GM19238 (cell line): ENCODE measurements around the gene C12orf42.

Source experiments
- DNase-seq: peaks from one replicate; pipeline ENCODE4 v3.0.0; 2011; ENCODE audit warnings: low spot score; ENCODE audit not compliant: insufficient read length

The C12orf42 gene

DNA sequence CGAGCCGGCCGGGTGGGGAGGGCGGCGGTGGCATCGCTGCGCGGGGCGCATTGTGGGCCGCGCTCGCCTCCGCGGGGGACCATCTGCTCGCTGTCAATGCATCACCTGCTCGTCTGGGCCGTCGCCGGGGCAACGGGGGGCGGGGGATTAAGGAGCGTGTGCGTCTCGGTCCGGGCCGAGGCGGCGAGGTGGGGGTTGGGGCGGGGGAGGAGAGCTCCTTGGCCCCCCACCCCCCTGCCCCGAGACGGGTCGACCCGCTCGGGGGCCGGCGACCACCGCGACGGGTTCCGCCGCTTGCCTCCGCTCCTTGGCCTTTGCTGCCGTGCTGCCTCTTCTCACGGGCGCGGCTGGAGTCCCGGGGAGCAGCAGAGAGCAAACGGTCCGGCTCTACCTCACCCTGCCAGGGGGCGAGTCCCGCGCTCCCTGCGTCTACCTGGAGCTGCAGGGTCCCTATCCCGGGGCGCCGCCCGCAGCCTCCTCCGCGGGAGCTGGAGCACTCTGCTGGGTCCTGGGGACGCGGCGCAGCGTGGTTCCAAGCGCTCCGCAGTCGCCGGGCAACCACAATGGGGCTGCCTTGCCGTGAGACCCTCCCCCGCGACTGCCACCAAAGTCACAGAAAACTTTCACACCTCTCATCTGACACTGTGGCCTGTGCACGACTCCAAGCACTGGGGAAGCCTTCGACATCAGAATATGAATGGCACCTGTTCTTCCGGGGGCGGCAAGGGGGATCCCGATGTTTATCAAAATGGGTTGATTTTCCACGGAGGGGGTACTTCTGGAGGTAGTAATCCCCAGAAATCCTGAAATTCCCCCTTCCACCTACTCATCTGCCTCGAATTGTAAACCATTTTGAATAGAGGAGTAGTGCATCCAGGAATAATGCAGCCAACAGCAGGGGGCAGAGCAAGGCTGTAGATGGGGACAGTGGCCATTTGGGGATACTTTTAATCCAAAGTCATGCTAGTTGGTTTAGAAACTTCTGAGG lies at the start of gene C12orf42:
C12orf42 (minus strand) TSS at position 500 of the 988 bp plus-strand sequence. CDS start 17,542 bp downstream, outside the sequence.
- peak; percentile 54 for DNase-seq

DNA sequence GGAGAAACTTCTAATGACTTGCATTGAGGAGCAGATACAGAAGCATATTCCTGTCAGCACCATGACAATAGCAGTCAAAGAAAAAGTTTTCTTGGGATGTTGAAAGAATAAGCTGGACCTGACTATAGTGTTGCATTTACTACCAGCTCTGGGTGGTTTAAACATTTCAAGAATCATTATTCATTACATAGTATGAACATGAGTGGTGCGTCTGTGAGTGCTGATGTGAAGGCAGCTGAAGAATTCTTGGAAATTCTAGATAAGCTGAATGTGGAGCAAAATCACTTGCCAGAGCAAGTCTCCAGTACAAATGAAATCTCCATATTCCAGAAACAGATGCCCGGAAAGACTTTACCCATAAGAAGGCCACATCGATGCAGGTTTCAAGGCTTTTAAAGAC lies 46.3 kb upstream of the C12orf42 start:
- DNase-seq = no peak

DNA sequence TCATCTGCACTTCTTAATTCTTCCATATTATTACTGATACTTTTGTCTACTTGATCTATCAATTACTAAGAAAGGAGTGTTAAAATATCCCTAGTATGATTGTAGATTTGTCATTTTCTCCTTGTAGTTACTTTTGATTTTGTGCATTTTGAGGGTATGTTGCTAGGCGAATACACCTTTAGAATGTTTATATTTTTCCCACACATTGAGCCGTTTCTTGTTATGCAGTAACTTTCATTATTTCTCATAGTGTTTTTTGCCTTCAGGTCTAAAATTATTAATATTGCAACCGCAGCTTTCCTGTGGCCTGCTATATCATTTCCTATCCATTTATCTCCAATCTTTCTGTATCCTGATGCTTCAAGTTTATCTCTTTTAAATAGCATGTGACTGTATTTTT lies 44.6 kb upstream of the C12orf42 start:
- no peak for DNase-seq

DNA sequence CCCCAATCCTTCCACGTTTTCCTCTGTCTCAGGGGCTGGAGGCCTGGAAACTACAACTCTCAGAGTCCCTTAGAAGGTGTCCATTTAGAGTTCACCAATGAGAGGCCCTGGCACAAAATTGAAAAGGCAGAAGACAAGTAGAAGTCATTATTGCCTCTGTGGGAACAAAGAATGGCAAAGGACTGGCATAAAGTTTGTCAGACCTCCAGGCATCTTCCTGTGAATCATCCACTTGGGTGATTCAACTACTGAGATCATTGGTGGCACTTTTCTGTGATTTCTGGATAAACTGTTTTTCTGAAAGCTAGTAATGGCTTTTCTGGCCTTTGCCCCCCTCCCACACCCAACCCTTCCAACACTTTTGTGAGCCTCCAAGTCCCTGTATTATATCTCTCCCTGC lies 42.6 kb upstream of the C12orf42 start:
- no peak for DNase-seq

DNA sequence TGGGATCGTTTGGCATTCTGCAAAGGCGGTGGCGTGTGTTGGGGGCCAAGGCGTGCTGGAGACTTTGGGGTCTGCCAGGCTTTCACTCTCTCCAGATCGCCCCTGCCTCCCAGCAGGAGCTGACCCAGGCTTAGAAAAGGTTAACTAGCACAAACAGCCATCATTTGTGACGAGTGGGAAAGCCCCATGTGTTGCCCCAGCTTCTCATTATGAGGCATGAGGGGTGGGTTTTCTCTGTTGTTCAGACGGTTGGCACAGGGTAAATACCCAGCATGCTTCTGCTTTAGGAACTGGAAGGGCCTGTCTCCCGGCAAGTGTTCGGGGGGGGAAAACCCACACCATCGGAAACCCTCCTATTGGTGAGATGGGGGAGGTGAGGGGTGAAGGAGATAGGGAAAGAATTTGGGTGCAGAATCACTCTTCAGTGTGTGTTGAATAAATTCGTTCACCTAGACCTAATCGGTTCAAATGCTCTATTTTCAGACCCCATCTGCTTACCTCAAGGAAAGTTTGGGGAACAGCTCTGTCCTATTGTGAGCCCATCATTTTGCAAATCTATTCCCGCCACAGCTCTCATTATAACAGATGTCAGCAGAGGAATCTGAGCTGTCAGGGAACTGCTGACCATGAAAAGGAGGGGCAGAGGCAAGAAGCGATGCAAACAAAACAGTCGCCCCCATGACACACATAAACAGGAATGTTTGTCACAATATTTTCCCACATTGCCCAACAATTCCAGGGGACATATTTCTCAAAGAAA lies 34.7 kb upstream of the C12orf42 start:
- no peak for DNase-seq

DNA sequence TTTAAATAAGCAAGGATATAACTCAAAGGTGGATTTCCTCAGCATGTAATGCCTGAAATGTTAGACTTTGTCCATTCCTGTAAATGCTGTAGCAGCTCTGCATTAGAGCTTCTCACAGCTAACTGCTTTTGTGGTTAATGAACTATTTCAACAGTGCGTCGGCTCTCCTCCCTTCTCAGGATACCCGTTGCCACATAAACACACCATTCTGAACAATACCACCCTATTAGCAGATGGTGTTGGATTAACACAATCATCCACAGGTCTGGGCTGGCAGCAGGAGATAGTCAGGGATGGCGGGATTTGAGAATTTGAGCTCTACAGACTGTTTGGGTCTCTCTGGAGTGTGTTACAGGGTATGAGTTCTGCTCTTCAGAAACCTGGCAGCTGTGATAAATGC lies 33.5 kb upstream of the C12orf42 start:
- no peak for DNase-seq

DNA sequence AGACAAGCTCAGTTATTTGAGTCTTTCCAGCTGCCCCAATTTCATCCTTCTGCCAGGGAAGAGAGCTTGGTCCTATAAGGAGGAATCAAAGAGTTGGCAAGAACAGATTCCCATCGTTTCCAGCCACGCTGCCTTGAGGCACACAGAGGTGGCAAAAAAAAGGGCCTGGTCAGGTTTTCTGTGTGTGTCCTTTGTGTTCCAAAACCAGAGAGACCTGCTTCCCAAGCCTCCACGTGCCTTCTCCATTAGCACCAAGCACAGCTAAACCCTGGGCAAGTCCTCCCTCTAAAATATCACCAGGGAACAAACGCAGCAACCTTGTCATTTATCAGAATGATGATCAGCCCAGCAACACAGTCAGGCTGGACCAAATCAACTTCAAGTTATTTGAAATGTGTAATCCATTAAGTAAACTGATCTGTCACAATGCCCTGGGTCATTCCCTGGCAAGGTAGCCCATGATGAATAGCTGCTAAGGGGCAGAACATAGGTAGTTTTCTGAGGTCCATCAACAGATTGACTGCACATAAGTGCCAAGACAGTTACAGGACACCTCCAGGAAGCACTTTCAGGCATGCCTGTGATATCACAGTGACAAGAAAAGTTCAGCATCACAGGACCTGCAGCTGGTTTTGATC lies 28.6 kb upstream of the C12orf42 start:
- DNase-seq = no peak

DNA sequence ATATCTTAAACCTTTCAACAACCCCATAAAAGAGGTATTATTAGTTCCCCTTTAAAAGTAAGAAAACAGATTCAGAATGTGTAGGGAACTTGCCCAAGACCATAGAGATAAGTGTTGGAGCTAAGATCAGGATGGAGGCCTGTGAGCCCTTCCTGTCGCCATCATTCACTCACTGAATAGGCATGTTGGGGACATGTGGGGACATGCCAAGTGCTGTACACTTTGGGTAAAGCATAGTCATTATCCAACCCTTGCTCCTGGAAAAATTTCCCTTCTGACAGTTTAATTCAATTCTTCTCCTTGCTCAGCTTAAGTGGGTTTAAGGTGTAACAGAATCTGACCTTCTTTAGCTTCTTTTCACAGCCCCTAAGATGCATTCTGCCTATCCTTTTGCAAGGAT lies 28.0 kb upstream of the C12orf42 start:
- DNase-seq = no peak

DNA sequence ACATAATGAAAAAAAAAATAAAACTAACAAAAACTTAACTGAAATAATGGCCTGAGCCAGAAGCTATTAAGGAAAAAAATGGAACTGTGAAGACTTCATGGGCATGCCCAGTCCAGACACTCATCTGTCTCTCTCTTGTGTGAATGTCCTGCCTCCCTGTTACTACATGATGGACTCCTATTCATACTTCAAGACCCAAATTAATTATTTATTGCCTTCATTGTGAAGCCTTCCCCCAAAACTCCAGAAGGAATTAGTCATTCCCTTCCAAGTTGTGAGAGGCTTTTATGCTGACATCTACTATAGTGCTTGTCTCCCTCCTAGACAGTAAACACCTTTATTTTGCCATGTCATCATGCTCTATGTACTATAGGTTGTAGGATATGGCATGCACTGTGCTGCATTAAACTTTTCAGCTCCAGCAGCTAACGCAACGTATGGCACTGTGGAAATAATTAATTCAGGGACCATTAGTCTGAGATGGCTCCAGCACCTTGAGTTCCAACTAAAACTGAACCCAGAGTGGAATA lies 25.0 kb upstream of the C12orf42 start:
- no peak for DNase-seq

DNA sequence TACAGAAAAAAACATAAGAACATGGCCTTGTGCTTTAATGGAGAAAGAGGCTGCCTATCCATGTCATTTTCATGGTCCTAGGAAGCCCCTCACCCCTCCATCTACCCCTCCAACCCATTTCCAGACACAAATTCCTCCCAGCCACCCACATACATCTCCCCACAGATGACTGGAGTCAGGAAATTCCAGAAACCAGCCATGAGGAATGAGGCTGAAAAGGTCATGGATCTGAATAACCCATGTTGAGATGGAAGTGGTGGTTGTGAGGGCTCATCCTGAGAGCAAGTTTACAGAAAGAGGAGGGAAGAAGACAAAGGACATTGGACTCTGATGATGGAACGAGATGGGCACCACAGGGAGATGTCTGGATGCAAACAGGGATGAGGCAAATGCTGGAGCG lies 23.9 kb upstream of the C12orf42 start:
- no peak for DNase-seq

DNA sequence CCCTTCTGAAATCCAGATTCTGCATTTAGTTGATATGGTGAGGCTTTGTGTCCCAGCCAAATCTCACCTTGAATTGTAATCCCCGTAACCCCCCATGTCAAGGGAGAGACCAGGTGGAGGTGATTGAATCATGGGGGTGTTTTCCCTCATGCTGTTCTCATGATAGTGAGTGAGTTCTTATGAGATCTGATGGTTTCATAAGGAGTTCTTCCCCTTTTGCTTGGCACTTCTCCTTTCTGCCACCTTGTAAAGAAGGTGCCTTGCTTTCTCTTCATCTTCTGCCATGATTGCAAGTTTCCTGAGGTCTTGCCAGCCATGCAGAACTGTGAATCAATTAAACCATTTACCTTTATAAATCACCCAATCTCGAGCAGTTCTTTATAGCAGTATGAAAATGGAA lies 23.1 kb upstream of the C12orf42 start:
- DNase-seq = no peak

DNA sequence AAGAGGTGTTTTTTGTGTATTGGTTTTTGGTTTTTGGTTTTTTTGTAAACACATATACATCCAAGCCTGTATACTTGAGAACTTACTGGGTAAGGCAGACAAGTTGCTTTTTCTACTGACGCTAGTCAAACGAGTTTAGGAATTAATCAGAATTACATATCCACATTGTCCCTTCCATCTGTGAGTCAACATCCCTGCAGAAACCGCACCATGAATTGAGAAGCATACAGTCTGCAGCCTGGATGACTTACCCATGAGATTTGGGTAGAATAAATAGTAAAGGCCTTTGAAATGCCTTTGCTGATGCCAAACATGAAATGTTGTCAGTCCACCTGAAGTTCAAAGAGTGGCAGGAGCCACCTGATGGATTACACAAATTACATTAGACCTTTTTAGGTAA lies 21.4 kb upstream of the C12orf42 start:
- DNase-seq = no peak

DNA sequence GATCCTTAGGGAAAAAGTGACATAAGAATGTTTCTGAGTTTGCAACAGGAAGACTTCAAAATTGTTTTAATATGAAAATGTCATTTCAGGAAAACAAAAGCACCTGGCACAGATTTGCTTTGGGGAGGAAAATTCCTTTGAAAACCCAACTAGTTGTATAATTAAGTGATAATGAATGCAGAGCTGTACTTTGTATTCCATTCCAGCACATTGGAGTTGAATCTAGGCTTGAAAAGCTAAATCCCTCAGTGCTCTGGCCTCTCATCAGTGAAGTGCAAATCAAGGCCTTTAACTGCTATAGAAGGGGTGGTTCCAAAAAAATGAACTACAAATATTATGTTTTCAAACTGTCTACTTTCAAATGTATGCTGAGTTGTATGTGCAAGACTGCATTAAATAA lies 19.6 kb upstream of the C12orf42 start:
- DNase-seq = no peak

DNA sequence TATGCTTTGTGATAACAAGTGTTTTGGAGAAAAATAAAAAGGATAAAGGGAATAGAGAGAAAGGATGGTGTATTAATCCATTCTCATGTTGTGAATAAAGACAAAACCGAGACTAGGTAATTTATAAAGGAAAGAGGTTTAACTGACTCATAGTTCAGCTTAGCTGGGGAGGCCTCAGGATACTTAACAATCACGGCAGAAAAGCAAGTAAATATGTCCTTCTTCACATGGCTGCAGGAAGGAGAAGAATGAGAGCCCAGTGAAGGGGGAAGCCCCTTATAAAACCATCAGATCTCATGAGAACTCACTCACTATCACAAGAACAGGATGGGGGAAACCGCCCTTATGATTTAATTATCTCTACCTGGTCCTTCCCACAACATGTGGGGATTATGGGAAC lies 18.1 kb upstream of the C12orf42 start:
- DNase-seq = no peak

DNA sequence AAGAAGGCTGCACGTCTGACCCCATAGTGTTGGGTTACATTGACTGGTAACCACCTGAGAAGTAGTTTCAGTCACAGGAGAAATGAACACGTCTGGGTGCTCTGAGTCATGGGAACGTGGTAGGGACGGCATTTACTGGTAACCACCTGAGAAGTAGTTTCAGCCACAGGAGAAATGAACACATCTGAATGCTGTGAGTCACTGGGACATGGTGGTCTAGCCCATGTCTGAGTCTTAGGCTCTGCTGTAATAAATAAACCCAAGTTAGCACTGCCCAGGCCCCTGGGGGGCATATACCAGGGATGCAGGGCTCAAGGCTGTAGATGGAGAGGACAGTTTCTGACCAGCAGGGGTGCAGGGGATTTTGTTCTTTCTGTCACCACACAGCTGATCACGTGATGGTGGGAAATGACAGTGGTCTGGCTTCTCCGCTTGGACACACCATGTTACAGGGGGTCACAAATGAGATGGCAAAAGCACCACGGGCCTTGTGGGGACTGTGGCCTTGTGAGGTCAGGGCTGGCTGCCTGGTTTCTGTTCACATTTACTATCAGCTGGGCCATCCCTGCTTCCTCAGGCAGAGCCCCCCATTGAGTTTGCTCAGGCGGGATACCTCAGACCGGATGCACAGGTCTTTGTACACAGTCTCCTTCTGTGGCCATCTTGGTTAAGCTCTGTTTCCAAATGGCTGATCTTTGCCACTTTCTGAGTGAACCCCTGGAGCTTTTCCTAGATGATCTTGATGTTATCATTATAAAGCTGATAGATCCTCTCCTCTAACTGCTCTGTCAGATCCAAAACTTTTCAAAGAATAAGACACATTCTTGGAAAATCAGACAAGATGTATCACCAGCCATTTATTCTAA lies 9.8 kb upstream of the C12orf42 start:
- peak; percentile 47 for DNase-seq

DNA sequence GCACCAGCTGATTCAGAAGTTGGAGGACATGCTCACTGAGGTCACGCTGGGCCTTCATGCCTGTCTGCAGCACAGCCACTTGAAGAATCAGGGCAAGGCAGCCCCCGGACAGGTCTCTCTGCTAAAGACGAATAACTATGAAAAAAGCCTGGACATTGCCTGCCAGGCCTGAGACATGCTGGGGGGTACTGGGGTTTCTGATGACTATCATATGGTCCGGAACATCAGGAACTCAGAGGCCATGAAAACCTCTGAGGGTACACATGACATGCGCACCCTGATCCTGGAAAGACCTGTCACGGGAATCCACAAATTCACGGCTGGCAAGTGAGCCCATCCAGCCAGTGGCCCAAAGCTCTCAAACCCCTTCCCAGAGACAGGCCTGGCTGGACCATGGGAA lies 8.8 kb upstream of the C12orf42 start:
- no peak for DNase-seq

DNA sequence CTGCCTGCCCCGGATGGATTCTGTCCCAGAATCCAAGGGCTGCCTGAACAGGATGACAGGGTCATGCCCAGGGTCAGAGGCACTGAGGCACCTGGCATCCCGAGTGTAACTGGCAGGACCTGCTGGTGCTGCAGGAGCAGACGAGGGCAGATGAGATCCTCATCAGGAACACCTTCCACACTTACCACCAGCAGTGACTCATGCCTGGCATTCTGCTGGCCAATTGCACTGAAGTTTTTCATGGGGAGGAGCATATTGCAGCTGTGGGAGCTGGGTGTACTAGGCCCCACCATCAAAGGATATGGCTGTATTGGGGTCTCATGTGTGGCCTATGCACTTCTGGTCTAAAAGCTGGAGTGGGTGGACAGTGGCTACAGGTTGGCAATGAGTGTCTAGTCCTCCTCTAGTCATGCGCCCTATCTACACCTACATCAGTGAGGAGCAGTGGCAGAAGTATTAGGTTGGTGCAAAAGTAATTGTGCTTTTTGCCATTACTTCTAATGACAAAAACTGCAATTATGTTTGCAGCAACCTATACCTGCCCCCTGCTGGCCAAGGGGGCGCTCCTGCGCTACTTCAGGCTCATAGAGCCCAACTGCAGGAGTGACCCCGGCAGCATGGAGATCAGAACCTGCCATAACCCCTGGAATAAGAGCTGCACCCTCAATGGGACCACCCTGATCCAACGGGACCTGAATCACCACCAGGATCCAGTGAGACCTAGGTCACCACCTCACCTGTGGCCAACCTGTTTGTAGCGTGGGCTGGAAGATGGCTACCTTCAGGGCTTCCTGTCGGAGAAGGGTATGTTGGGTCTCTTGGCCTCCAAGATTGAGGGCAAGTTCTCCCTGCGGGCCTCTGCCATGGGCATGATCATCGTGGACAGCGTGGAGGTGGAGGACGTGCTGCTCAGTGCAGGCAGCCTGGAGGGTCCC lies 8.0 kb upstream of the C12orf42 start:
- no peak for DNase-seq

DNA sequence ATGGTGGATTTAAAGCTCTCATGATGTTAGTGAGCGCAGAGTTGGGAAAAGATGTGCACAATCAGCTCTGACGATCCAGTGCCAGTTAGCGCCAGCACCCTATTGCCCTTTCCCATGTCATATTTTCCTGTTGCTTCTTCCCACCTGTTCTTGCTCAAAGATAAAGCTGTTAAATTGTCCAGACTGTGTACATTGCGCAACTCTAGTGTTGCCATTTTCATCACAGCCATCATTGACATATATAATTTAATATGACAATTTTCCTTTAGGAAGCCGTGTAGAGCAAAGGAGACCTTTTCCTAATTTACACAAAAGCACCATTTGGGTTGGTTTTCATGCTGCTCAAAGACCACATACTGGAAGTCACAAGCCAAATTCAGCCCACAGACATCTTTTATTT lies 5.7 kb upstream of the C12orf42 start:
- no peak for DNase-seq

DNA sequence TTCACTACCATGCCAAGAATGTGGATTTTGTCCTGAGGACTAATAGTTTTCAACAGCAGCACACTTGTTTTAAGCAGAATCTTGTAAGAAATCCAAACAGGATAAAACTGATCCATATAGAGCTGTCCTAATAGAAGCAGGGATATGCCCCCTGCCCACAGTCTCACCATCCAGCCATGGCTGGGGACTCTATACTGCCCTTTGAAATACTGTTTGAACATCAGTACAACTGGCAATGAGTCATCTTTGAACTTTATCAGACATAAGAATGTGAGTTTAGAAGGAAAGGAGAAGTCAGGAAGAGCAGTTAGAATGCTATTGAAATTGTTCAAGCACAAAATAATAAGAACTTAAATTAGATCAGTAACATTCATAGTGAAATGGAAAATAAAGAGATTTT lies 3.8 kb upstream of the C12orf42 start:
- no peak for DNase-seq

DNA sequence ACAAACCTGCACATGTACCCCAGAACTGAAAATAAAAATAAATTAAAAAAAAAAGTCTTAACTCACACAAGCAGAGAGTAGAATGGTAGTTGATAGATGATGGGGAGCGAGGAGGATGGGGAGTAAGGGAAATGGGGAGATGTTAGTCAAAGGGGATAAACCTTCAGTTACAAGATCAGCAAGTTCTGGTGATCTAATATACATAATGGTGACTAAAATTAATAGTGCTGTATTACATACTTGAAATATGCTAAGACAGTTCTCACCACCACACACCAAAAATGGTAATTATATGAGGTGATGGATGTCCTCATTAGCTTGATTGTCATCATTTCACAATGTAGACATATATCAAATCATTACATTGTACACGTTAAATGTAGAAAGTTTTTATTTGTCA lies 3.2 kb upstream of the C12orf42 start:
- no peak for DNase-seq
